HG02642 (cell line): ENCODE results near the gene GPC3.

Experiments
- ATAC-seq: cut with Tn5 transposase; IDR thresholded peaks from one replicate; pipeline ENCODE4 v1.9.1; 2021; ENCODE audit warnings: mild to moderate bottlenecking; ENCODE audit not compliant: unreplicated experiment, poor library complexity

The GPC3 gene

GRCh38 chrX:133587818-133588217 is 397.6 kb downstream of the GPC3 start:
- ATAC-seq = no peak

- ATAC-seq = no peak
Observed at GRCh38 chrX:133587071-133587470, 398.3 kb downstream of the GPC3 start.

- ATAC-seq = no peak
Observed at GRCh38 chrX:133586443-133586842, 399.0 kb downstream of the GPC3 start.

- ATAC-seq = no peak
Observed at GRCh38 chrX:133583825-133584224, 401.6 kb downstream of the GPC3 start.

- no peak for ATAC-seq
Observed at GRCh38 chrX:133580625-133581024, 404.8 kb downstream of the GPC3 start.

GRCh38 chrX:133579631-133580030 is 405.8 kb downstream of the GPC3 start:
- ATAC-seq = no peak

- no peak for ATAC-seq
Observed at GRCh38 chrX:133576876-133577275, 408.5 kb downstream of the GPC3 start.

- ATAC-seq = no peak
Observed at GRCh38 chrX:133575501-133576136, 409.8 kb downstream of the GPC3 start.

GRCh38 chrX:133574716-133575115 is 410.7 kb downstream of the GPC3 start:
- no peak for ATAC-seq

GRCh38 chrX:133570549-133570948 is 414.8 kb downstream of the GPC3 start:
- ATAC-seq = no peak

- no peak for ATAC-seq
Observed at GRCh38 chrX:133569217-133569616, 416.2 kb downstream of the GPC3 start.

- no peak for ATAC-seq
Observed at GRCh38 chrX:133568109-133568508, 417.3 kb downstream of the GPC3 start.

GRCh38 chrX:133566876-133567275 is 418.5 kb downstream of the GPC3 start:
- ATAC-seq = no peak

- no peak for ATAC-seq
Observed at GRCh38 chrX:133563705-133564104, 421.7 kb downstream of the GPC3 start.

GRCh38 chrX:133561251-133561650 is 424.1 kb downstream of the GPC3 start:
- no peak for ATAC-seq

GRCh38 chrX:133559909-133560308 is 425.5 kb downstream of the GPC3 start:
- ATAC-seq = no peak

GRCh38 chrX:133555782-133556458 is 429.5 kb downstream of the GPC3 start:
- ATAC-seq = no peak

GRCh38 chrX:133550665-133551485 is 434.5 kb downstream of the GPC3 start:
- ATAC-seq = no peak

GRCh38 chrX:133549295-133549933 is 436.0 kb downstream of the GPC3 start:
- no peak for ATAC-seq

GRCh38 chrX:133546441-133546840 is 439.0 kb downstream of the GPC3 start:
- ATAC-seq = no peak

- no peak for ATAC-seq
Observed at GRCh38 chrX:133544778-133545177, 440.6 kb downstream of the GPC3 start.
